NOMO-1 treated with dmso at 0.1 percent for 144 hours (cell line): ENCODE measurements around the gene SFMBT1.

ENCODE experiments used
- DNase-seq: peaks from one replicate; lab custom pipeline; 2025; ENCODE audit not compliant: unreplicated experiment; lab: John Stamatoyannopoulos, UW

The SFMBT1 gene, protein sequence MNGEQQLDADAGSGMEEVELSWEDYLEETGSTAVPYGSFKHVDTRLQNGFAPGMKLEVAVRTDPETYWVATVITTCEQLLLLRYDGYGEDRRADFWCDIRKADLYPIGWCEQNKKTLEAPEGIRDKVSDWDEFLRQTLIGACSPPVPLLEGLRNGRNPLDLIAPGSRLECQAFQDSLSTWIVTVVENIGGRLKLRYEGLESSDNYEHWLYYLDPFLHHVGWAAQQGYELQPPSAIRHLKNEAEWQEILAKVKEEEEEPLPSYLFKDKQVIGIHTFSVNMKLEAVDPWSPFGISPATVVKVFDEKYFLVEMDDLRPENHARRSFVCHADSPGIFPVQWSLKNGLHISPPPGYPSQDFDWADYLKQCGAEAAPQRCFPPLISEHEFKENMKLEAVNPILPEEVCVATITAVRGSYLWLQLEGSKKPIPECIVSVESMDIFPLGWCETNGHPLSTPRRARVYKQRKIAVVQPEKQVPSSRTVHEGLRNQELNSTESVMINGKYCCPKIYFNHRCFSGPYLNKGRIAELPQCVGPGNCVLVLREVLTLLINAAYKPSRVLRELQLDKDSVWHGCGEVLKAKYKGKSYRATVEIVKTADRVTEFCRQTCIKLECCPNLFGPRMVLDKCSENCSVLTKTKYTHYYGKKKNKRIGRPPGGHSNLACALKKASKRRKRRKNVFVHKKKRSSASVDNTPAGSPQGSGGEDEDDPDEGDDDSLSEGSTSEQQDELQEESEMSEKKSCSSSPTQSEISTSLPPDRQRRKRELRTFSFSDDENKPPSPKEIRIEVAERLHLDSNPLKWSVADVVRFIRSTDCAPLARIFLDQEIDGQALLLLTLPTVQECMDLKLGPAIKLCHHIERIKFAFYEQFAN

GRCh38 chr3:53045518-53046170 is at the start of gene SFMBT1:
SFMBT1 (minus strand) TSS chr3:53046073; CDS start chr3:52969128, 76,945 bp downstream.
- peak; percentile 37 for DNase-seq

GRCh38 chr3:53092942-53093341 is 47.1 kb upstream of the SFMBT1 start:
- DNase-seq, result no peak

DNA sequence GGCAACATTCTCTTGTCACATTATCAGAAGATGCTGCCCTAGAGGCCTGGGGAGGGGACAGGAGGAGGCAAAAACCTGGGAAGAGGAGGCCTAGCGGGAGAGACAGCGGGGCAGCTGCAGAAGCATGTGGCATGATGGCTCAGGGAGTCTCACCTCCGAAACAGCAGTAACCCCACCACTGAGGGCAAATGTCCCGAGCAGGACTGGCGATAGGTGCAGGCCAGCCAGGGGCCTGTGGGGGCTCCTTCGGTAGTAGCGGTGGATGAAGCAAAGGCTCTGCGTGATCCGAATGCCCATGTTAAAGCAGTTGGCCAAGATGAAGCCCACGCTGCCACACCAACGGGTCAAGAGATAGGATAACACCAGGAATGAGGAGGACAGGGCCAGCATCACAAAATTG is 46.3 kb upstream of the SFMBT1 start:
- DNase-seq, result no peak

DNA sequence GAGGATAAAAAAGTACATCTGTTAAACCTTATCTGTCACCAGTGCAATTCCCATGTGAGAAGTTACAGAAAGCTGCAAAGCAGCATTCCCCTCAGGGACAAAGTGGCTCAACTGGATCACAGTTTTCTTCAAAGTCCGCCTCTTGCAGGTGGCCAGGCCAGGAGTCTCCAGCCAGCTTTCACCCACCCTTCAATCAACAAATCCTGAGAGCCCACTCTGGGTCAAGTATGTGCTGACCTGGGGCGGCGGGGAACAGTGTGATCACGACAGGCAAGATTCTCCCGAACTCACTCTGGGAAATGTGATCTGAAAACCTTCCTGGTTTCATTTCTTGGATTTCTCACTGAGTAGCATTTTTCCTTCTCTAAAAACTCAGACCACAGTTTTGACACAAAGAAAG is 45.1 kb upstream of the SFMBT1 start:
- DNase-seq, result no peak

DNA sequence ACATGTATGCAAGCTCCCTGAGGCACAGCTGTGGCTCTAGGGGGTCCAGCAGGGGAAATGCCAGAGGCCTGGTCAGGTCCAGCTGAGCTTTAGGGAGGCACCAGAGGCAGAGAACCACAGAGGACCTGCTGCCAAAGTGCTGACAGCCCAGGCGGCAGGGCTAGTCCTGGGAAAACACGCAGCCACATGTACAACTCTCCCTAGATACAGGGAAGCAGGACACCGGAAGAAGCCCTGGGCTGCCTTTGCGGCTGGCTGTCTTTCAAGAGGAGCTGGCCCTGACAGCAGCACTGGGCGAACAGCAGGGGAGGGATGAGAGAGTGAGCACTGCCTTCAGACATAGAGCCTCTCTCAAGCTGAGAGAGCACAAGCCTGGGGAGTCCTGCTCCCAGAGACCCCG is 43.6 kb upstream of the SFMBT1 start:
- no peak for DNase-seq

GRCh38 chr3:53085476-53085875 is 39.6 kb upstream of the SFMBT1 start:
- DNase-seq, result no peak

GRCh38 chr3:53084310-53085001 is 38.6 kb upstream of the SFMBT1 start:
- no peak for DNase-seq

DNA sequence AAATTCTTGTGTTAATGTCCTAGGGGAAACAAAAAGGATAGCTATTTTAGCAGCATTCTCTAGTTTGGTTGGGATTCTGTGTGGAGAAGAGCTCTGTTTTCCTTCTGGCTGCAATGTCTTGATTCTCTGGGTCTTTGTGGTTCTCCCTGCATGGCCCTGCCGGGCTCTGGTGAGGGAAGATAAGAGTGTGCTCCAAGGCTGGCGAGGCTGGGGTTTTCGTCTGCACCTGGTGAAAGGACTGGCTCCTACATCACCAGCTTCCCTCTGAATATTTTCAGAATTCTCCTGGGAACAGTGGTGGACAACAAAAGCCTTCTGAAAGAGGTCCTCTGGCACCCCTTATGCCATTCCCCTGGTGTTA is 38.1 kb upstream of the SFMBT1 start:
- DNase-seq, result no peak

GRCh38 chr3:53083521-53083920 is 37.6 kb upstream of the SFMBT1 start:
- DNase-seq, result no peak

DNA sequence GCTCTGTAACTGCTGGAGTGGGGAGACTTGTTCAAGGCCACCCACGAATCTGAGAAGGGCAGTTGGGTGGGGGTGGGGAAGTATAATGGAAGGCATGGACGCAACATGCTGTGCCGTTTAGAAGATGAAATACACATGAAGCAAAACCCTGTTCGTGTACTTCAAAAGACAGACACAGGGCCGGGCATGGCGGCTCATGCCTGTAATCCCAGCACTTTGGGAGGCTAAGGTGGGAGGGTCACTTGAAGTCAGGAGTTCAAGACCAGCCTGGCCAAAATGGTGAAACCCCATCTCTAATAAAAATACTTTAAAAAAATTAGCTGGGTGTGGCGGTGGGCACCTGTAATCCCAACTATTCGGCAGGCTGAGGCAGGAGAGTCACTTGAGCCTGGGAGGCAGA is 36.9 kb upstream of the SFMBT1 start:
- DNase-seq, result no peak

DNA sequence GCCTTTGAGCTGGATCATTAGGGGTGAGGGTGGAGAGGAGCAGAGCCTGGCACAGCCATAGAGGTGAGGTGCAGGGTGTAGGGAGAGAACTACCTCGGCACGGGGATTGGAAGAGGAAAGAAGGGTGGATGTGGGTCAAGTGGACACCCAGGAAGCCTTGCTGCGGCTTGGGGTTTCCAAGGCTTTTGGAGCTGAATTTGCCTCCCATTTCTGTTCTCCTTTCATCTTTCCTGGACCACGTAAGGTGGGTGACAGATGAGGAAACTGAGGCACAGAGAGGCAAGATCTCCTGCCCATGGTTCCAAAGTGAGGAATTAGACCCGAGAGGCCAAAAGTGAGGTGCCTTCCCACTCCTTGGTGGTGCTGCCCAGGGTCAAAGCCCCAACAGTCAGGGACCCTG is 35.4 kb upstream of the SFMBT1 start:
- no peak for DNase-seq

GRCh38 chr3:53080612-53081205 is 34.8 kb upstream of the SFMBT1 start:
- no peak for DNase-seq

DNA sequence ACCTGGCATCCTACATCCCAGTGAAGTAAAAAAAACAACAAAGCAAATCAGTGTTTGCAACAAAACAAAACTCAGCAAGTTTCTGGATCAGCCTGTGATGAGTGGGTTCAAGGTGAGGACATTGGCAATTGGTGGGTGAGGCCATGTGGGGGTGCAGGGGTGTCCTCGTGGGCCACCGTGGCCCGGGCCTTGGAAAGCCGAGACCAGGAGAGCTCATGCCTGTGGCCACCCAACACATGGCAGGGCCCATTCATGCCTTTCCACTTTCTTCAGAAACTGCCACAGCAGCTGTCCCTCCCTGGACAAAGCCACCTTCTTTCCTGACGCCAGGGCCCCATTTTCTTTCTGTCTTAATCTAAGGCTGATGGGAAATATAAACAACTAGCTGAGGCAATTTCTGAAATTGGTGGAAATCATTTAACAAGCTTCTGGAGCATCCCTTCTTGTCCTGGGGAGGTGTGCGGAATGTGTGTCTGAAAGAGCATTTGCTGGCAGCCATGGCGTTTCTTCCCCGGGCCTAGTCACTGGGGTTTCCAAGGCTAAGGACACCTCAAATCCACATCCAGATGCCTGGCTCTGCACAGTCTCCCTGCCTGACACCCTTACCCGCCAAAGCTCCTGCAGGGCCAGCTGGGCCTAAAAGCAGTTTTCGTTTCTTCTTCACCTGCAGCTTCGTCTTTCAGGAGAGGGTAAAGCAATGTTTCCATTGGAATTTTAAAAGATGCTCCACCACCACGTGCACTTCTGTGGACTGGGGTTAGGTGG is 34.1 kb upstream of the SFMBT1 start:
- no peak for DNase-seq

- no peak for DNase-seq
These were observed 33.3 kb upstream of the SFMBT1 start for GRCh38 chr3:53079147-53079546.

GRCh38 chr3:53078656-53079055 is 32.8 kb upstream of the SFMBT1 start:
- DNase-seq, result no peak

DNA sequence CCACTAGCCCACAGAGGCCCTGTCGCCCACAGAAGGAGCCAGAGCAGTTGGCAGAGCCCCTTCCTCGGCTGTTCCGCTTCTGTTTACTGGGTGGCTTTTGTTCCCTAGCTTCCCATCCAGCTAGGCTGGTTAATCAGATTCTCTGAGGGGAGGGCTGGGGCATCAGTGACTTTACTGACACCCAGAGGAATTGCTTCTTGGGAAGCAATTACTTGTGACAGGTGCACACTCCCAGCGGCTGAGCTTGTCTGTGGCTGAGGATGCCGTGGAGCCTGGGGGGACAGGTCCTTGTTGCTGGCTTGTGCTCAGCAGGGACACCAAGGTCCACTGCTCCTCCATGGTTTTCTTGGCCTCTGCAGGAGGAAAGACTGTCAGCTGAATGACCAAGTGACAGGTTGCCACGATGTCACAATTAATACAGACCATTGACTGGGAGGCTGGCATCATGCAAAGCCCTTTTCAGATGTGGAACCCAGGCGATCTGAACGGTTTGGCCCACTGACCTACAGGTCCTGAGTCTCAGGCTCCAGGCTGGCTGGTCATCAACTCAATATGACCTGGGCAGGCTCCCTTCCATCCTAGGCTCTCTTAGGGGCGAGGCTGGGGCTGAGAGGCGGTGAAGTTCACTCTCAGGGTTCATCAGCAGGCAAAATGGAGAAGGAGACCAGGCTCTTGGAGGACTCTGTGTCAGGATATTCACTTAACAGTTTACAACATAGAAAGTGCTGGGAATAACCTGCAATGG is 31.8 kb upstream of the SFMBT1 start:
- no peak for DNase-seq

DNA sequence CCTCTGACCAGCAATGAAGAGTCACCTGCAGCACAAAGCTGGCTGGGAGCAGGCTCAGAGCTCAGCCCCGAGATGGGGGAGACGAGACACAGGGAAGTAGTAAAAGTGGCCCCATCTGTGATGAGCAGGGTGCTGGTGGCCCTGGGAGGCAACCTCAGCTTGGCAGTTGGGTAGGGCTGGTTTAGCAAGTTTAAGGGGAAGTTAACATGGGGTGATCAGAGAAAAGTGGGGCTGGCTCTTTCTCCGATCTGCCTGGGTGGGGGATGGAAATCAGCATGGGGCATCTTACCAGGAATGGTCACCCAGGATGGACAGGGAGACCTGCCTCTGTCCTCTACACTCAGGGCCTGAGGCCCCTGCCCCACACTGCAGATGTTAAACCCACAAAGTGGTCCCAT is 29.9 kb upstream of the SFMBT1 start:
- no peak for DNase-seq

DNA sequence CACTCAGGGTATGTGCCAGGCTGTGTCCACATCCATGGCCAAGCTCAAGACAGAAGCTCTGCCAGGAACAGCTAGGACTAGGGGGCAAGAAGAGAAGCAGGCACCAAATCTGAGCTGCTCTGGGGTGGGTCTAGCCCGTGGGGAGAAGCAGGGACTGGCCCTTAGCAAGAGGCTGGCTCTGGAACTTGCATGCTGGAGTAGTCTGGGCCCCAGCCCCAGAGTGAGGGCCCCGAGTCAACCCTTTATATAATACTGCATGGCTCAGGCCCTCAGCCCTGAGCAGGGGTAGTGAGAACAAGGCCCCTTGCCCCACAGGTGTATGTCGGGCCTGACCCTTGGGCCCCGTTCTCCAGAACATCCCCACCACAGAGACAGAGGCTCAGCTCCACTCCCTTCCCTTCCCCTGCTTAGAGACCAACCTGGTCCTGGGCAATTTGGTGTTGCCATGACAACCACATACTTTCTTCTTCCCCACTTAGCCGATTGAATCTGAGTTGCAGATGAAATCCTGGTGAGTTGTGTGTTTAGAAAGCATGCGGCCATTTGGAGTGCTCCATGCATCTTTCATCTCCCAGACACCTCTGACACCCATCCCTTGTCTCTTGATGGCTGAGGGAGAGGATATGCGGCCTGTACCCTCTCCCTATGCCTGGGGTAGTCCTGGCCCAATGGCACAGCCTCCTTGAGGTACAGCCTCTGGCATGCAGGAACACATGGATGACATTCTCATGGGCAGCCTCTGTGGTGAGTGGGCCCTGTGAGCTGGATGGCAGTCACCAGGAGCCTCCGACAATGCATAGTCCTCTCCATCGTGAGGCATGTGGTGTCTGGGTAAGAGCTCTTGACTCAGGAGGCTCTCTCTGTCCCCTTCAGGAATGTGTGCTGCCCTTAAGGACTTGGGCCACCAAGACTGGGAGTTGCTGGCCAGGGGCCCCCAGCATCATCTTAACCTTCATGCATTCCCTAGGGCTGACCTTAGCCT is 29.2 kb upstream of the SFMBT1 start:
- DNase-seq, result no peak
